Retinal pigment epithelial cell (primary cell): ENCODE data around the gene TDRD12.
"Not testable (repeated sequence)": the region's sequence is repeated elsewhere in the genome, so short reads cannot be mapped to it uniquely, and the experiment has no call there.

ENCODE experiments used
- DNase-seq: peaks from one replicate; pipeline ENCODE4 v3.0.0-alpha.2; 2010; ENCODE audit warnings: low read depth
- H3K4me3 ChIP-seq: 2 replicates; pipeline ENCODE4 v1.5.1; 2011; ENCODE audit warnings: mild to moderate bottlenecking, low read length, control low read depth, moderate library complexity
- TF ChIP-seq, protein P1 (sequence below): conservative IDR thresholded peaks from 2 replicates; pipeline ENCODE4 v1.5.1; 2011; ENCODE audit warnings: low read depth, low read length, control low read depth, inconsistent platforms

The TDRD12 gene

DNA sequence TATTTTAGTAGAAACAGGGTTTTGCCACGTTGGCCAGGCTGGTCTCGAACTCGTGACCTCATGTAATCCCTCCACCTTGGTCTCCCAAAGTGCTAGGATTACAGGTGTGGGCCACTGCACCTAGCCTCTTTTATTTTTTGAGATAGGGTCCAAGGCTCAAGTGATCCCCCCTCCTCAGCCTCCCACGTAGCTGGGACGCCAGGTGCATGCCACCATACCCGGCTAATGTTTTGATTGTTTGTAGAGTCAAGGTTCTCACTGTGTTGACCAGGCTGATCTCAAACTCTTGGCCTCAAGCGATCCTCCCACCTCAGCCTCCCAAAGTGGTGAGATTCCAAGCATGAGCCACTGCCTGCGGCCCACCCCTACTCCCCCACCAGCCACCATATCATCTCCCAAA lies 143.7 kb downstream of the TDRD12 start:
- no peak for DNase-seq
- TF ChIP-seq, protein P1, sequence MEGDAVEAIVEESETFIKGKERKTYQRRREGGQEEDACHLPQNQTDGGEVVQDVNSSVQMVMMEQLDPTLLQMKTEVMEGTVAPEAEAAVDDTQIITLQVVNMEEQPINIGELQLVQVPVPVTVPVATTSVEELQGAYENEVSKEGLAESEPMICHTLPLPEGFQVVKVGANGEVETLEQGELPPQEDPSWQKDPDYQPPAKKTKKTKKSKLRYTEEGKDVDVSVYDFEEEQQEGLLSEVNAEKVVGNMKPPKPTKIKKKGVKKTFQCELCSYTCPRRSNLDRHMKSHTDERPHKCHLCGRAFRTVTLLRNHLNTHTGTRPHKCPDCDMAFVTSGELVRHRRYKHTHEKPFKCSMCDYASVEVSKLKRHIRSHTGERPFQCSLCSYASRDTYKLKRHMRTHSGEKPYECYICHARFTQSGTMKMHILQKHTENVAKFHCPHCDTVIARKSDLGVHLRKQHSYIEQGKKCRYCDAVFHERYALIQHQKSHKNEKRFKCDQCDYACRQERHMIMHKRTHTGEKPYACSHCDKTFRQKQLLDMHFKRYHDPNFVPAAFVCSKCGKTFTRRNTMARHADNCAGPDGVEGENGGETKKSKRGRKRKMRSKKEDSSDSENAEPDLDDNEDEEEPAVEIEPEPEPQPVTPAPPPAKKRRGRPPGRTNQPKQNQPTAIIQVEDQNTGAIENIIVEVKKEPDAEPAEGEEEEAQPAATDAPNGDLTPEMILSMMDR = no peak
- H3K4me3 ChIP-seq = no peak overlapping the region

GRCh38 chr19:32863841-32864240 lies 144.3 kb downstream of the TDRD12 start:
- H3K4me3 ChIP-seq = no peak overlapping the region
- TF ChIP-seq, protein P1 = no peak
- no peak for DNase-seq

DNA sequence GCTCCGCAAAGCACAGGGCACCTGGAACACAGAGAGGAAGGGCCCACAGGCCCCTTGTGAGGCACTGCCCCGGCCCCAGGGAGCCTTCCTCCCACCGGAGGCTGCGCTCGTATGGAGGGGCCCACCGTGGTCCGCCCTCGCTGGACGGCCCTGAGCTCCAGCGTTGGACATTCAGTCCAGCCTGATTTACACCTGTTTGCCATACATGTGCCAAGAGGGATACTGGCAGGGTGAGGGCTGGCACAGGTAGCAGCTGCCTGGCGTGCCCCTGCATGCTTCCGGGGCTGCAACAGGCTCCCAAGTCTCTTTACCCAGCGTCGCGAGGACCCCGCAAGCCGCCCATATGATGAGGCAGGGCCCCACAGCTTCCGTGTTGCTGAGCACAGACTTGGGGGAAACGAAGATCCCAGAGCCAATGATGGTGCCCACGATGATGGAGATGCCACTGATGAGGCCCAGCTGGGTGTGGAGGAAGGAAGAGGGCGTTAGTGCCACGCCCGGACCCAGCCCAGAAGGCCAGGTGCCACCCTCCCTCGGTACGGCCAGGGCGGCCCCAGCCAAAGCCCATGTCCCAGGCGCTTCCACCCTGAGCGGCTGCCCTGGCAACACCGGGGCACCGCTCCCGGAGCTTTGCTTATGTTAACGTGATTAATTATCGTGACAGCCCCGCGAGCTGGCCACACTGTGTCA lies 144.9 kb downstream of the TDRD12 start:
- TF ChIP-seq, protein P1 = no peak
- H3K4me3 ChIP-seq = no peak overlapping the region
- no peak for DNase-seq

DNA sequence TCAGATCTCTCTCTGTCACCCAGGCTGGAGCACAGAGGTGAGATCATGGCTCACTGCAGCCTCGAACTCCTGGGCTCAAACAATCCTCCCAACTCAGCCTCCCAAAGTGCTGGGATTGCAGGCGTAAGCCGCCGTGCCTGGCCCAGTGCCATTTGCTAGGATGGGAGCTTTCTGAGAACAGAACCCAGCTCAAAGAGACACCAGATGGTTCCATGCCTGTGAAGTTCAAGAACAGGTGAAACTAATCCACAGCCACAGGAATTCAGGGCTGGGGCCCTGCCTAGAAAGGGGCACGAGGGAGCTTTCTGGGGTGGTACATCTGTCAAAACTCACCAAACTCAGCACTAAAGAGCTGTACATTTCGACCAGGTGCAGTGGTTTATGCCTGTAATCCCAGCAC lies 145.8 kb downstream of the TDRD12 start:
- no peak overlapping the region for H3K4me3 ChIP-seq
- TF ChIP-seq, protein P1 = no peak
- DNase-seq = no peak

- DNase-seq = no peak
- no peak overlapping the region for H3K4me3 ChIP-seq
- TF ChIP-seq, protein P1 = no peak
Observed at GRCh38 chr19:32866061-32866460, 146.5 kb downstream of the TDRD12 start.

DNA sequence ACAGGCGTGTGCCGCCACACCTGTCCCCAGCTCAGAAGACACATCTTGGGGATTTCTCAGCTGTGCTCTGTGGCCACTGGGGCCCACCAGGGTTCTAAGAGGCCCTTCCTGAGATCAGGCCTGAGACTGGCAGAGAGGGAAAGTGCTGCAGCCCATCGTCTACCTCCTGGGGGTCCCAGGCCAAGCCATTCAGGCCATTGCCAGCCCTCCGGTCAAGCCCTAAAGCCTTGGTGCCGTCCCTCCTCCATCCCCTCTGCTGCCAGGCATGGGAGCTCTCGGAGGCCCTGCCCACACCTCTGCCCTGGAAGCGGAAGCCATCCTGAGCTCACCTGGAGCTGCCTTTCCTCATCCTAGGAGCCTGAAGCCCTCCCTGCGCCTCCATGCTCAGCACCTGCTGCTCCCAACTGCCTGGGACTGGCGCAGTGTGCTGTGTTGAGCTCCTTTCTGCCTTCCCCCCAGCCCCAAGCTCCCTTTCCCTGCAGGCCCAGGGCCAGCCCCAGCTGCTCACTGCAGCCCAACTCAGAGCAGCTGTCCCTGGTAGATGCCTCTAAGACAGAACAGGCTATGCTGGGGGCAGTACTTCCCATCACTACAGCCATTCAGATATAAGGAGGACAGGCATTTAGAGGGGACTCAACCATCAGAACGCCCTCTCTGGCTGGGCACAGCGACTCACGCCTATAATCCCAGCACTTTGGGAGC lies 147.1 kb downstream of the TDRD12 start:
- TF ChIP-seq, protein P1 = no peak
- DNase-seq = no peak

GRCh38 chr19:32867436-32867835 lies 147.9 kb downstream of the TDRD12 start:
- DNase-seq, H3K4me3 ChIP-seq: not testable (repeated sequence)

More for the DNA sequence above, 147.1 kb downstream of the TDRD12 start:
- no peak overlapping the region for H3K4me3 ChIP-seq
